Smooth muscle cell (in vitro differentiated cells): ENCODE results near the gene NLRC5. TPM values are rescaled to one million over a fixed set of nuclear protein-coding genes. Genes with fewer than 3 reads are reported as not detected.

Experiments used
- DNase-seq: peaks from one replicate; lab custom pipeline; 2025; ENCODE audit not compliant: unreplicated experiment; lab: John Stamatoyannopoulos, UW
- H2AFZ ChIP-seq: fragments of 200-600 bp; sonication (generic); 2 replicates; pipeline ENCODE4 v1.6.0; 2016; ENCODE audit warnings: antibody characterized with exemption, low read depth, mild to moderate bottlenecking
- H3F3A ChIP-seq: fragments of 200-600 bp; sonication (generic); 2 replicates; pipeline ENCODE4 v1.6.0; 2017; ENCODE audit warnings: antibody characterized with exemption, low read depth
- H3K27ac ChIP-seq: fragments of 200-600 bp; sonication (generic); 2 replicates; pipeline ENCODE4 v1.5.1; 2016; ENCODE audit warnings: low read depth, mild to moderate bottlenecking
- H3K27me3 ChIP-seq: fragments of 200-600 bp; sonication (generic); 2 replicates; pipeline ENCODE4 v1.6.1; 2016; ENCODE audit warnings: low read depth, mild to moderate bottlenecking
- H3K36me3 ChIP-seq: fragments of 200-600 bp; sonication (generic); 2 replicates; pipeline ENCODE4 v1.5.1; 2016; ENCODE audit warnings: low read depth
- H3K4me1 ChIP-seq: fragments of 200-600 bp; sonication (generic); 2 replicates; pipeline ENCODE4 v1.5.1; 2016; ENCODE audit warnings: low read depth
- H3K4me2 ChIP-seq: fragments of 200-600 bp; sonication (generic); 2 replicates; pipeline ENCODE4 v1.6.0; 2016; ENCODE audit warnings: mild to moderate bottlenecking
- H3K4me3 ChIP-seq: fragments of 200-600 bp; sonication (generic); 2 replicates; pipeline ENCODE4 v1.5.1; 2016; ENCODE audit warnings: mild to moderate bottlenecking
- H3K79me2 ChIP-seq: fragments of 200-600 bp; sonication (generic); 2 replicates; pipeline ENCODE4 v1.6.0; 2016; ENCODE audit warnings: low read depth, mild to moderate bottlenecking
- H3K9ac ChIP-seq: fragments of 200-600 bp; sonication (generic); 2 replicates; pipeline ENCODE4 v1.6.0; 2016; ENCODE audit warnings: low read depth
- H3K9me3 ChIP-seq: fragments of 200-600 bp; sonication (generic); replicated peaks from 2 replicates; pipeline ENCODE4 v1.5.1; 2016; ENCODE audit warnings: low read depth
- H4K20me1 ChIP-seq: fragments of 200-600 bp; sonication (generic); 2 replicates; pipeline ENCODE4 v1.6.0; 2016; ENCODE audit warnings: low read depth
- CTCF ChIP-seq: fragments of 200-600 bp; sonication (generic); IDR thresholded peaks from 2 replicates; pipeline ENCODE4 v1.5.1; 2017; ENCODE audit warnings: borderline replicate concordance, mild to moderate bottlenecking, antibody characterized with exemption; ENCODE audit not compliant: insufficient read depth, poor library complexity, severe bottlenecking
- WGBS: methylation state at CpG from one replicate; pipeline ENCODE4 v1.1.7; 2016; ENCODE audit warnings: low lambda C conversion rate; 5-methylcytosine and 5-hydroxymethylcytosine counted together
- polyA plus RNA-seq: library from polyadenylated mRNA; unstranded; fragments of >200 nt; fragmentation: Nextera tagmentation; extraction: Ambion mirVana; gene quantifications from 2 replicates; pipeline ENCODE4 v1.2.1, GENCODE V29; 2016
- total RNA-seq: library from RNA; depleted of rRNA; stranded (reverse); fragments of >200 nt; gene quantifications from 2 replicates; pipeline ENCODE4 v1.2.3, GENCODE V29; 2014

The NLRC5 gene
- total and polyA plus RNA-seq, 2 experiments from 2014 or later, result 4.2 to 21.4 TPM

GRCh38 chr16:56967733-56968132 lies 21.6 kb upstream of the NLRC5 start:
- no peak for TF ChIP-seq CTCF
- Histone ChIP-seq H3F3A (peaks cover 10% of the 10 kb centered on the region), H3K9ac (no peak overlapping the region), H3K9me3 (no peaks in the 10 kb centered on the region), H3K36me3 (no peaks in the 10 kb centered on the region), H3K4me1 (no peaks in the 10 kb centered on the region), H3K4me2 (no peak overlapping the region), H3K4me3 (no peak overlapping the region), H2AFZ (no peak overlapping the region), H4K20me1 (no peaks in the 10 kb centered on the region), H3K27me3 (no peaks in the 10 kb centered on the region), H3K79me2 (no peaks in the 10 kb centered on the region), H3K27ac (no peak overlapping the region)
- WGBS, result 16% methylated on average over 2 of the region's 2 CpGs
- DNase-seq, result no peak

GRCh38 chr16:56969769-56970168 lies 19.6 kb upstream of the NLRC5 start:
- no peak overlapping the region for H3K9ac ChIP-seq
- H3K4me1 ChIP-seq, result no peaks in the 10 kb centered on the region
- H4K20me1 ChIP-seq, result no peaks in the 10 kb centered on the region
- no peaks in the 10 kb centered on the region for H3K36me3 ChIP-seq
- H3K4me3 ChIP-seq, result no peak overlapping the region
- H3K27me3 ChIP-seq, result no peaks in the 10 kb centered on the region
- H2AFZ ChIP-seq, result no peak overlapping the region
- H3K27ac ChIP-seq, result no peak overlapping the region
- H3F3A ChIP-seq, result peaks cover 10% of the 10 kb centered on the region
- H3K4me2 ChIP-seq, result no peak overlapping the region
- TF ChIP-seq CTCF, result no peak
- no peak for DNase-seq
- no peaks in the 10 kb centered on the region for H3K9me3 ChIP-seq
- H3K79me2 ChIP-seq, result no peaks in the 10 kb centered on the region
- WGBS, result 94% methylated on average over 7 of the region's 7 CpGs

- H3K4me2 ChIP-seq, result no peak overlapping the region
- DNase-seq, result no peak
- no peak overlapping the region for H3K27ac ChIP-seq
- no peaks in the 10 kb centered on the region for H3K27me3 ChIP-seq
- H2AFZ ChIP-seq, result no peak overlapping the region
- H4K20me1 ChIP-seq, result no peaks in the 10 kb centered on the region
- H3K9me3 ChIP-seq, result no peaks in the 10 kb centered on the region
- H3K79me2 ChIP-seq, result no peaks in the 10 kb centered on the region
- no peak overlapping the region for H3K4me3 ChIP-seq
- H3K36me3 ChIP-seq, result no peaks in the 10 kb centered on the region
- H3F3A ChIP-seq, result peaks cover 6% of the 10 kb centered on the region
- H3K9ac ChIP-seq, result no peak overlapping the region
- 63% methylated on average over 8 of the region's 8 CpGs for WGBS
- H3K4me1 ChIP-seq, result no peaks in the 10 kb centered on the region
- TF ChIP-seq CTCF, result no peak
Measured at GRCh38 chr16:56970934-56971767, 18.2 kb upstream of the NLRC5 start.

- no peak overlapping the region for H3K4me3 ChIP-seq
- no peaks in the 10 kb centered on the region for H4K20me1 ChIP-seq
- no peak overlapping the region for H3K9ac ChIP-seq
- H3K4me1 ChIP-seq, result no peaks in the 10 kb centered on the region
- no peaks in the 10 kb centered on the region for H3K79me2 ChIP-seq
- no peak for TF ChIP-seq CTCF
- 95% methylated on average over 3 of the region's 3 CpGs for WGBS
- no peak for DNase-seq
- no peaks in the 10 kb centered on the region for H3K27me3 ChIP-seq
- no peaks in the 10 kb centered on the region for H3K36me3 ChIP-seq
- peaks cover under 1% of the 10 kb centered on the region for H3F3A ChIP-seq
- H3K27ac ChIP-seq, result no peak overlapping the region
- H3K4me2 ChIP-seq, result no peak overlapping the region
- H3K9me3 ChIP-seq, result no peaks in the 10 kb centered on the region
- H2AFZ ChIP-seq, result no peak overlapping the region
Measured at GRCh38 chr16:56971768-56972043, 17.7 kb upstream of the NLRC5 start.
